ENCODE measurements around the gene MCF2L.

MCF2L gene

GRCh38 chr13:112962911-112963625 lies 5.9 kb upstream of the MCF2L start:
- DNase-seq (ENCODE audit: low spot score) = no peak

- no peak for DNase-seq (ENCODE audit: low spot score)
Measured at GRCh38 chr13:112963641-112964040, 5.4 kb upstream of the MCF2L start.

- DNase-seq (ENCODE audit: low spot score) = no peak
Measured at GRCh38 chr13:112964971-112965492, 4.0 kb upstream of the MCF2L start.

GRCh38 chr13:112965573-112966115 lies 3.4 kb upstream of the MCF2L start:
- DNase-seq (ENCODE audit: low spot score) = no peak

GRCh38 chr13:112966776-112967175 lies 2.2 kb upstream of the MCF2L start:
- no peak for DNase-seq (ENCODE audit: low spot score)

GRCh38 chr13:112967686-112968379 lies 1.2 kb upstream of the MCF2L start:
- no peak for DNase-seq (ENCODE audit: low spot score)

- DNase-seq (ENCODE audit: low spot score) = no peak
Measured at GRCh38 chr13:112968380-112968909, 569 bp upstream of the MCF2L start.

GRCh38 chr13:112969692-112970338 lies 801 bp downstream of the MCF2L start:
- no peak for DNase-seq (ENCODE audit: low spot score)

GRCh38 chr13:112970552-112971287 lies 1.7 kb downstream of the MCF2L start:
- DNase-seq (ENCODE audit: low spot score) = no peak

GRCh38 chr13:112971288-112971643 lies 2.3 kb downstream of the MCF2L start:
- DNase-seq (ENCODE audit: low spot score) = no peak

GRCh38 chr13:112972258-112972657 lies 3.2 kb downstream of the MCF2L start:
- DNase-seq (ENCODE audit: low spot score) = no peak

- DNase-seq (ENCODE audit: low spot score) = no peak
Measured at GRCh38 chr13:112972867-112973576, 4.0 kb downstream of the MCF2L start.

- no peak for DNase-seq (ENCODE audit: low spot score)
Measured at GRCh38 chr13:112973577-112973951, 4.5 kb downstream of the MCF2L start.

GRCh38 chr13:112974125-112974524 lies 5.1 kb downstream of the MCF2L start:
- no peak for DNase-seq (ENCODE audit: low spot score)

GRCh38 chr13:112974671-112975070 lies 5.7 kb downstream of the MCF2L start:
- no peak for DNase-seq (ENCODE audit: low spot score)

- no peak for DNase-seq (ENCODE audit: low spot score)
Measured at GRCh38 chr13:112975401-112975939, 6.5 kb downstream of the MCF2L start.

- DNase-seq (ENCODE audit: low spot score) = no peak
Measured at GRCh38 chr13:112976526-112976925, 7.5 kb downstream of the MCF2L start.

GRCh38 chr13:112977091-112977490 lies 8.1 kb downstream of the MCF2L start:
- no peak for DNase-seq (ENCODE audit: low spot score)

GRCh38 chr13:112977525-112977924 lies 8.5 kb downstream of the MCF2L start:
- no peak for DNase-seq (ENCODE audit: low spot score)
